ENCODE data around the gene TBC1D7.
"Not testable (repeated sequence)": the region's sequence is repeated elsewhere in the genome, so short reads cannot be mapped to it uniquely, and the experiment has no call there.

The TBC1D7 gene

DNA sequence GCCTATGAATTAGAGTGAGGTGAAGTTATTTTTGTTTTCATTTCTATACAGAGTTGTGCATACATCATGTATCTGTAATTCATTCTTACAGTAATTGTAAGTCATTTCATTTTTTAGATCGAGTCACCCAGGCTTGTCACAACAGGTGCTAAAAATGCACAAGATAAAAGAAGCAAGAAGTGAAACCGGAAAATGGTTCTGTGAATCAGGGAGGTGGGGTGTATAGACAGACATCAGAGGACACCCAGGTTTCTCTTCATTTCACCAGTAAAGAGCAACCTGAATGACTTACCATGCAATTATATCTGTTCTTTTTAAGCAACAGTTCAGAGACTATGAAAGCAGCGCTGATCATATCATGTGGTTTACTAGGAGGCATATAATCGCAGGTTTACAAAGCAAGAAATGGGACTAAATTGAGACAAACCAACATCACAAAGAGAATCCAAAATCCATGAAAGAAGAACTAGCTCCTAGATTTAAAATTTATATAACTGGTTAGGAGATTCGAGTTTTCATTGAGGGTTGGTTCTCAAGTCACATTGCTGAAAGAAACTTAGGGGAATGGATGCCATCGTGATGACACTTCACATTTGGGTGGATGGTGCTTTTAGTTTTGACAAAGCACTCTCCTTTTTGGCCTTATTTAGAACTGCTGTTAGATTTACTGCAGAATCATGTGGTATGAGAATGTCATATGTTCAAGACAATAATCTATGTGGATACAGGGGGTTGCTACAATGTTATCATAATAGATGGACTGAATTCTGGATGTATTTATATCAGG, 27.9 kb upstream of the TBC1D7 start:
- DNase-seq (ENCODE audit: low spot score), result no peak

- peak; percentile 58 for DNase-seq (ENCODE audit: low spot score)
Measured at GRCh38 chr6:13355043-13355945, 27.0 kb upstream of the TBC1D7 start.

DNA sequence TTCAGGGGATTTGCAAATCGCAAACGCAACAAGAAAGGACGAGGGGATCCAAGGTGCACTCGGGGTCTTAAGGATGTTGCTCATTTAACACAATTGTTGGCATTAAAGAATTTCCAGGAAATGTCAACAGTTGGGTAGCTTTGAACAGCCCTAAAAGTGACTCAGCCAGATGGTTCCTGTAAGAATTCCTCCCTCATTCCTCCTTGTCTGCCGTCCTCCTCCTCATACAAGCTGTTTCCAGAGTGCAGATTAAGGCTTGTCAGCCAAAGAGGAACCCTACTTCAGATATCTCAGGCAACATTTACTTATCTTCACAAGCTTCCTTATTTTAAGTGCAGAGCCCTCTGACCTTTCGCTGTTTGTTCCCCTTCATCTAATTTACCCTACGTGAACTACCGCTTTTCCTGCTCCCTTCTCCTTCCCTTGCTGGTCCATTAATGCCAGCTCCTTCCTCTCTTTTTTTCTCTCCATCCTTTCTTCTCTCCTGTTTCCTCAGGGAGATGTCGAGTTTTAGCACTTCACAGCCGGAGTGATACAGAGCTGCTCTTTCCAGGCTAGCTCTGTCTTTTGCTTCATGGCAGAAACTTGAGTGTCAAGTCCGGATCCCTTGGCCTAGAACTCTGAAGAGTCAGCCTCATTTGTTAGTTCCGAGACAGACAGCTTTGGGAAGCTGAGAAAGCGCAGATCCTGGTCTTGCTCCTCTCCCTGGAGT, 26.1 kb upstream of the TBC1D7 start:
- no peak for DNase-seq (ENCODE audit: low spot score)

GRCh38 chr6:13352165-13352564, 23.8 kb upstream of the TBC1D7 start:
- DNase-seq (ENCODE audit: low spot score), result no peak

GRCh38 chr6:13351271-13351670, 22.9 kb upstream of the TBC1D7 start:
- no peak for DNase-seq (ENCODE audit: low spot score)

GRCh38 chr6:13349811-13350506, 21.6 kb upstream of the TBC1D7 start:
- DNase-seq (ENCODE audit: low spot score), result no peak

GRCh38 chr6:13348334-13349113, 20.2 kb upstream of the TBC1D7 start:
- no peak for DNase-seq (ENCODE audit: low spot score)

DNA sequence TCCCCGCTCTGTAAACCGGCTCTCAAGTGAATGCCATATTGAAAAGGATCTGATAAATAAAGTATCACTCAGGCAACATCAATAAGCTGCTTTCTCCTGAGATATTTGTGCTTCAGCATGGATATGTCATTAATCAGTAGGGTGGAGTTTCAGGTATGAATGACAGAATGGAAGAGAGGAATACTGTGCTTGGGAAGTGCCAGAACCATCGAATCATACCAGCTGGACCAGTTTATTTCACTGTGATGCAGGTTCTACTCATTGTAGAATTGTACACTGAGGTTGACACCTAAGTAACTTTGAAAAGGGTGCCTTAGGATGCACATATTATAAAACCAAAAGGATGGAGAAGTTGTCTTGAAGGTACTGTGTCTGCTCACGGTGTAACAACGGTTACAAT, 17.9 kb upstream of the TBC1D7 start:
- DNase-seq (ENCODE audit: low spot score), result no peak

GRCh38 chr6:13342414-13343019, 14.2 kb upstream of the TBC1D7 start:
- no peak for DNase-seq (ENCODE audit: low spot score)

- DNase-seq (ENCODE audit: low spot score), result no peak
Measured at GRCh38 chr6:13339863-13340630, 11.7 kb upstream of the TBC1D7 start.

- no peak for DNase-seq (ENCODE audit: low spot score)
Measured at GRCh38 chr6:13338038-13338437, 9.7 kb upstream of the TBC1D7 start.

- DNase-seq (ENCODE audit: low spot score), result peak; percentile 73
Measured at GRCh38 chr6:13336553-13336952, 8.2 kb upstream of the TBC1D7 start.

GRCh38 chr6:13334953-13335352, 6.6 kb upstream of the TBC1D7 start:
- DNase-seq (ENCODE audit: low spot score), result no peak

- no peak for DNase-seq (ENCODE audit: low spot score)
Measured at GRCh38 chr6:13332349-13332706, 4.0 kb upstream of the TBC1D7 start.

- peak; percentile 48 for DNase-seq (ENCODE audit: low spot score)
Measured at GRCh38 chr6:13331516-13332348, 3.4 kb upstream of the TBC1D7 start.

DNA sequence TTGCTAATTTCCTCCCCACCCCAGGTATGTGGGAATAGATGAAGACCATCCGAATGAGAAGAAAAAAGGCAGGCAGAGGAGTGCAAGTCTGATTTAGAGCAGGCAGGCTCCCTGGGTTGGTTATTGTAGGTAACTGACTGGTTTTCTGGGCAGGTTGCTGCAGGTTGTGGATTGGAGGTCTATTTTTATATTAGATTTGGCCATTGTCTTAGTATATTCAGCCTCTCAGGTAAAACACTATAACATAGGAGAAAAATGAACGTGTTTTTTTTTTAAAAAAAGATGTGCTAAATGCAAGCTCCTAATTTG, 492 bp upstream of the TBC1D7 start:
- no peak for DNase-seq (ENCODE audit: low spot score)

GRCh38 chr6:13327691-13328075, 654 bp downstream of the TBC1D7 start:
- no peak for DNase-seq (ENCODE audit: low spot score)

DNA sequence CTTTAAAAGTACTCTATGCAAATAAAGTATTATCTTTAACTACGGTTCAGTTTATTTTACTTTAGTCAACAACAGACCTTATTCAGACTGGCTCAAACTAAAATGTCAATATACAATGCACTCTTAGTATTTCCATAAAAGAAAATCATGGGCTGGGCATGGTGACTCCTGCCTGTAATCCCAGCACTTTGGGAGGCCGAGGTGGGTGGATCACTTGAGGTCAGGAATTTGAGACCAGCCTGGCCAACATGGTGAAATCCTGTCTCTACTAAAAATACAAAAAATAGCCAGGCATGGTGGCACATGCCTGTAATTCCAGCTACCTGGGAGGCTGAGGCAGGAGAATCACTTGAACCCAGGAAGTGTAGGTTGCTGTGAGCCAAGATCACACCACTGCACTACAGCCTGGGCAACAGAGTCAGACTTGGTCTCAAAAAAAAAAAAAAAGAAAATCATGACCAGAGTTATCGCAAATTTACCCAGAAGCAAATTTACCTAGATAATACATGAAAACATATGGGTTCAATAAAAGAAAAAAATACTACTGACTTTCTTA, 2.2 kb downstream of the TBC1D7 start:
- not testable (repeated sequence) for DNase-seq (ENCODE audit: low spot score)

Data from LoVo (cell line).